Measurements from ENCODE around the gene TNFAIP8.

DNA sequence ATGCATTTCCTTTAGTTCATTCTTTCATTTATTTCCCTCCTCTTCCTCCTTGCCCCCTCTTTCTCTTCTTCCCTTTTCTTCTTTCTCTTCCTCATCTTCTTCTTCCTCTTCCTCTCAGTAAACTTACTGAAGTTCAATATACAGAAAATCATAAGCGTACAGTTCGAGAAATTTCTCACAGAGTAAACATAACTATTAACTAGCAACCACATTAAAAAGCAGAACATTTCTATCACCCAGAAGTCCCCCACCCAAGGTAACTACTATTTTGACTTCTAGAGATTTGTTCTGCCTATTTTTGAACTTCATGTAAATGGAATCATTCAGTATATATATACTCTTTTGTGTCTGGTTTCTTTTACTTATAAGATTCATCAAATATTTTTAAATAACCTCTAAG, 48.2 kb downstream of the TNFAIP8 start:
- TF ChIP-seq MAX (IDR thresholded peaks at IDR 0.05) = no peak
- no peak for TF ChIP-seq EP300 (IDR thresholded peaks at IDR 0.05; ENCODE audit: borderline replicate concordance)
- no peak for TF ChIP-seq CEBPB (IDR thresholded peaks at IDR 0.05)
- no peak for TF ChIP-seq YY1 (IDR thresholded peaks at IDR 0.05; ENCODE audit: low read depth)
- TF ChIP-seq REST (IDR thresholded peaks at IDR 0.05; ENCODE audit: low read depth) = no peak
- TF ChIP-seq, protein P1, sequence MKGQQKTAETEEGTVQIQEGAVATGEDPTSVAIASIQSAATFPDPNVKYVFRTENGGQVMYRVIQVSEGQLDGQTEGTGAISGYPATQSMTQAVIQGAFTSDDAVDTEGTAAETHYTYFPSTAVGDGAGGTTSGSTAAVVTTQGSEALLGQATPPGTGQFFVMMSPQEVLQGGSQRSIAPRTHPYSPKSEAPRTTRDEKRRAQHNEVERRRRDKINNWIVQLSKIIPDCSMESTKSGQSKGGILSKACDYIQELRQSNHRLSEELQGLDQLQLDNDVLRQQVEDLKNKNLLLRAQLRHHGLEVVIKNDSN (IDR thresholded peaks at IDR 0.05) = no peak
- TF ChIP-seq TAF1 (IDR thresholded peaks at IDR 0.05; ENCODE audit: low read depth) = no peak
- no peak for TF ChIP-seq TCF12 (IDR thresholded peaks at IDR 0.05; ENCODE audit: low read depth)
- TF ChIP-seq FOXM1 (IDR thresholded peaks at IDR 0.05; ENCODE audit: borderline replicate concordance, low read depth) = no peak
- no peak for TF ChIP-seq RAD21 (IDR thresholded peaks at IDR 0.05; ENCODE audit: low read depth)
- no peak for TF ChIP-seq EGR1 (IDR thresholded peaks at IDR 0.05)
- no peak for TF ChIP-seq CREB1 (IDR thresholded peaks at IDR 0.05; ENCODE audit: low read depth)
